HCT116 (cell line): ENCODE measurements around the gene TMCO5A. TPM values are rescaled to one million over a fixed set of nuclear protein-coding genes. Genes with fewer than 3 reads are reported as not detected.

ENCODE experiments used
- ATAC-seq: fragments of 200-7000 bp; cut with Tn5 transposase; 2 replicates; pipeline ENCODE4 v1.9.1; 2020; ENCODE audit warnings: mild to moderate bottlenecking, moderate library complexity
- BruUV-seq: library from RNA; stranded (reverse); fragments of 400-500 nt; replicated peaks from 2 replicates; lab custom pipeline; 2021; lab: Mats Ljungman, UMichigan
- CTCF ChIA-PET: fragments of 300-600 bp; sonication (Branson Sonifier 250); formaldehyde crosslinking; loops from one replicate; lab custom pipeline; 2021; ENCODE audit warnings: antibody characterized with exemption; lab: Charles Lee
- POLR2A ChIA-PET: fragments of 300-600, 350-600 bp; sonication (Branson Sonifier 250); formaldehyde crosslinking; loops from one replicate; lab custom pipeline; 2021; ENCODE audit warnings: antibody characterized with exemption; lab: Charles Lee
- RAD21 ChIA-PET, 2 experiments: fragments of 300-600 bp; sonication (Branson Sonifier 250); formaldehyde crosslinking; loops; one replicate each; lab custom pipeline; 2023; ENCODE audit warnings: low total read pairs in 2 of 2; ENCODE audit not compliant: uncharacterized antibody in 2 of 2, unreplicated experiment in 2 of 2, low non-redundant PET in 1 of 2; lab: Charles Lee
- DNase-seq: peaks from one replicate; pipeline ENCODE4 v3.0.0-alpha.2; 2010; ENCODE audit warnings: low read depth, low spot score
- H2AFZ ChIP-seq: fragments of 200-600 bp; shearing (Covaris generic), sonication (generic); 2 replicates; pipeline ENCODE4 v1.6.1; 2017; ENCODE audit warnings: low read depth, mixed run types, mixed read lengths, antibody characterized with exemption, low read length; ENCODE audit not compliant: poor library complexity, severe bottlenecking
- H3K27ac ChIP-seq: 2 replicates; pipeline ENCODE4 v1.5.1; 2012; ENCODE audit warnings: low read depth, low read length
- H3K27me3 ChIP-seq: fragments of 200-600 bp; sonication (generic); 2 replicates; pipeline ENCODE4 v1.6.1; 2016; ENCODE audit warnings: mixed run types, low read length, mixed read lengths; ENCODE audit not compliant: insufficient read depth
- H3K36me3 ChIP-seq, 2 experiments: fragments of 200-500 bp in 1 of 2; fragments of 200-600 bp in 1 of 2; sonication (Bioruptor generic) in 1 of 2; sonication (generic) in 1 of 2; 2 replicates each; pipeline versions ENCODE4 v1.5.1 to v1.6.1; 2014 to 2016; ENCODE audit warnings: low read length in 2 of 2, inconsistent platforms in 1 of 2, mixed read lengths in 1 of 2, mixed run types in 1 of 2; ENCODE audit not compliant: insufficient read depth in 2 of 2, control insufficient read depth in 1 of 2
- H3K4me1 ChIP-seq, 2 experiments: fragments of 200-600 bp in 1 of 2; sonication (generic) in 1 of 2; 2 replicates each; pipeline versions ENCODE4 v1.5.1 to v1.6.1; 2012 to 2017; ENCODE audit warnings: low read length in 2 of 2, inconsistent platforms in 1 of 2, mild to moderate bottlenecking in 1 of 2, mixed read lengths in 1 of 2, mixed run types in 1 of 2, moderate library complexity in 1 of 2; ENCODE audit not compliant: insufficient read depth in 2 of 2, control insufficient read depth in 1 of 2
- H3K4me2 ChIP-seq: fragments of 200-600 bp; sonication (generic); 2 replicates; pipeline ENCODE4 v1.6.1; 2017; ENCODE audit warnings: mixed run types, low read length, mixed read lengths
- H3K4me3 ChIP-seq, 2 experiments: fragments of 200-600 bp in 1 of 2; sonication (generic) in 1 of 2; replicated peaks in 1 of 2; 2 replicates each; pipeline ENCODE4 v1.5.1; 2011 to 2016; ENCODE audit warnings: low read length in 2 of 2, control low read depth in 1 of 2, low read depth in 1 of 2, mild to moderate bottlenecking in 1 of 2, mixed read lengths in 1 of 2, mixed run types in 1 of 2
- H3K79me2 ChIP-seq: fragments of 200-600 bp; sonication (generic); 2 replicates; pipeline ENCODE4 v1.6.1; 2017; ENCODE audit warnings: mild to moderate bottlenecking, mixed run types, low read length, moderate library complexity, mixed read lengths; ENCODE audit not compliant: insufficient read depth
- H3K9ac ChIP-seq: fragments of 200-600 bp; sonication (generic); 2 replicates; pipeline ENCODE4 v1.6.1; 2016; ENCODE audit warnings: low read length, mixed read lengths
- H3K9me2 ChIP-seq: fragments of 200-600 bp; sonication (generic), shearing (Covaris generic); 2 replicates; pipeline ENCODE4 v1.6.1; 2017; ENCODE audit warnings: mixed run types, mild to moderate bottlenecking, moderate library complexity; ENCODE audit not compliant: insufficient read depth
- H3K9me3 ChIP-seq, 2 experiments: fragments of 200-500 bp in 1 of 2; fragments of 200-600 bp in 1 of 2; sonication (Bioruptor generic) in 1 of 2; sonication (generic) in 1 of 2; 2 replicates each; pipeline ENCODE4 v1.6.1; 2014 to 2017; ENCODE audit warnings: low read length in 2 of 2, mixed read lengths in 2 of 2, inconsistent platforms in 1 of 2, low read depth in 1 of 2, mild to moderate bottlenecking in 1 of 2, mixed run types in 1 of 2, moderate library complexity in 1 of 2; ENCODE audit not compliant: control insufficient read depth in 1 of 2, insufficient read depth in 1 of 2
- H4K20me1 ChIP-seq: fragments of 200-600 bp; sonication (generic), shearing (Covaris generic); 2 replicates; pipeline ENCODE4 v1.6.1; 2017; ENCODE audit warnings: mixed run types, mild to moderate bottlenecking, moderate library complexity; ENCODE audit not compliant: insufficient read depth
- CBX3 ChIP-seq: IDR thresholded peaks from 2 replicates; pipeline ENCODE4 v1.6.1; 2012; ENCODE audit warnings: low read depth
- REST ChIP-seq: IDR thresholded peaks from 2 replicates; pipeline ENCODE4 v1.6.1; 2012; ENCODE audit warnings: low read depth
- SIN3A ChIP-seq: IDR thresholded peaks from 2 replicates; pipeline ENCODE4 v1.6.1; 2012; ENCODE audit warnings: low read depth
- intact Hi-C: fragments of 100-400 bp; cut with micrococcal nuclease; formaldehyde crosslinking; loops from 2 replicates; pipeline ENCODE4 v1.10.0; 2022
- total RNA-seq: library from RNA; stranded (reverse); gene quantifications from one replicate; pipeline ENCODE4 v1.2.1, GENCODE V29; 2021; ENCODE audit not compliant: unreplicated experiment

TMCO5A gene
- total RNA-seq, 1 experiment from 2014 or later = not detected

- no peak for TF ChIP-seq REST
Observed at GRCh38 chr15:37981775-37982174, 47.3 kb downstream of the TMCO5A start (continued).

GRCh38 chr15:37984368-37984767, 49.9 kb downstream of the TMCO5A start:
- H3K79me2 ChIP-seq = no peaks in the 10 kb centered on the region
- ChIA-PET POLR2A (no interaction called here), CTCF (interaction anchor here (1.1 kb wide), 1 partner anchor 10 kb away, joined by 4 read pairs; no protein-coding TSS in a partner anchor), RAD21 (no interaction called here)
- ATAC-seq (no peak), DNase-seq (no peak)
- H3K4me3 ChIP-seq = no peak overlapping the region
- H3K27ac ChIP-seq = no peak overlapping the region
- no peak overlapping the region for H2AFZ ChIP-seq
- no peaks in the 10 kb centered on the region for H4K20me1 ChIP-seq
- no peak overlapping the region for H3K4me2 ChIP-seq
- no peaks in the 10 kb centered on the region for H3K36me3 ChIP-seq
- H3K4me1 ChIP-seq = no peaks in the 10 kb centered on the region
- no TSS peak for BruUV-seq
- no peak for TF ChIP-seq SIN3A
- no peak for TF ChIP-seq CBX3
- H3K27me3 ChIP-seq = no peaks in the 10 kb centered on the region
- intact Hi-C loops = no loop called here
- no peaks in the 10 kb centered on the region; a peak in 1 of 4 replicates for H3K9me3 ChIP-seq
- no peak overlapping the region for H3K9ac ChIP-seq
- no peaks in the 10 kb centered on the region for H3K9me2 ChIP-seq
